ENCODE results near the gene ARPIN.
"Not testable (repeated sequence)": the region's sequence is repeated elsewhere in the genome, so short reads cannot be mapped to it uniquely, and the experiment has no call there.

The ARPIN gene

GRCh38 chr15:89885179-89885578 is 27.6 kb downstream of the ARPIN start:
- not testable (repeated sequence) for H3K27ac ChIP-seq

GRCh38 chr15:89883518-89883917 is 29.2 kb downstream of the ARPIN start:
- Histone ChIP-seq H3K4me3 (no peak overlapping the region), H3K27ac (no peak overlapping the region)

More at GRCh38 chr15:89885179-89885578, 27.6 kb downstream of the ARPIN start:
- H3K4me3 ChIP-seq = not testable (repeated sequence)

- no peak overlapping the region for H3K27ac ChIP-seq
- no peak overlapping the region for H3K4me3 ChIP-seq
These were observed 32.0 kb downstream of the ARPIN start for GRCh38 chr15:89880727-89881126.

- H3K27ac ChIP-seq = no peak overlapping the region
- no peak overlapping the region for H3K4me3 ChIP-seq
These were observed 34.4 kb downstream of the ARPIN start for GRCh38 chr15:89878323-89878722.

GRCh38 chr15:89877083-89877425 is 35.7 kb downstream of the ARPIN start:
- Histone ChIP-seq H3K4me3 (no peak overlapping the region), H3K27ac (peak overlapping the region in 1 of 21 experiments; percentile 55)

GRCh38 chr15:89876396-89877082 is 36.2 kb downstream of the ARPIN start:
- Histone ChIP-seq H3K4me3 (no peak overlapping the region), H3K27ac (peak overlapping the region in 1 of 21 experiments; percentile 55)

- no peak overlapping the region for H3K4me3 ChIP-seq
- H3K27ac ChIP-seq = peak overlapping the region in 1 of 21 experiments; percentile 19
These were observed 37.0 kb downstream of the ARPIN start for GRCh38 chr15:89875741-89876140.

- H3K27ac ChIP-seq = peak overlapping the region in 1 of 21 experiments; percentile 19
These were observed 37.7 kb downstream of the ARPIN start for GRCh38 chr15:89874926-89875564.

GRCh38 chr15:89870688-89871288 is 42.0 kb downstream of the ARPIN start:
- Histone ChIP-seq H3K27ac (no peak overlapping the region), H3K4me3 (no peak overlapping the region)

More at GRCh38 chr15:89874926-89875564, 37.7 kb downstream of the ARPIN start:
- no peak overlapping the region for H3K4me3 ChIP-seq

GRCh38 chr15:89870006-89870405 is 42.7 kb downstream of the ARPIN start:
- no peak overlapping the region for H3K4me3 ChIP-seq
- H3K27ac ChIP-seq = no peak overlapping the region

- not testable (repeated sequence) for H3K4me3 ChIP-seq, H3K27ac ChIP-seq
These were observed 43.3 kb downstream of the ARPIN start for GRCh38 chr15:89869490-89869889.

- Histone ChIP-seq H3K27ac (no peak overlapping the region), H3K4me3 (no peak overlapping the region)
These were observed 47.6 kb downstream of the ARPIN start for GRCh38 chr15:89864958-89865739.

GRCh38 chr15:89863918-89864317 is 48.8 kb downstream of the ARPIN start:
- H3K27ac ChIP-seq = no peak overlapping the region

GRCh38 chr15:89860891-89861290 is 51.9 kb downstream of the ARPIN start:
- no peak overlapping the region for H3K27ac ChIP-seq

More at GRCh38 chr15:89863918-89864317, 48.8 kb downstream of the ARPIN start:
- no peak overlapping the region for H3K4me3 ChIP-seq

GRCh38 chr15:89860431-89860830 is 52.3 kb downstream of the ARPIN start:
- H3K4me3 ChIP-seq = no peak overlapping the region
- no peak overlapping the region for H3K27ac ChIP-seq

More at GRCh38 chr15:89860891-89861290, 51.9 kb downstream of the ARPIN start:
- H3K4me3 ChIP-seq = no peak overlapping the region

- Histone ChIP-seq H3K27ac (no peak overlapping the region), H3K4me3 (no peak overlapping the region)
These were observed 53.9 kb downstream of the ARPIN start for GRCh38 chr15:89858661-89859458.

GRCh38 chr15:89857673-89858072 is 55.1 kb downstream of the ARPIN start:
- Histone ChIP-seq H3K4me3 (no peak overlapping the region), H3K27ac (no peak overlapping the region)

GRCh38 chr15:89855948-89856347 is 56.8 kb downstream of the ARPIN start:
- Histone ChIP-seq H3K27ac (no peak overlapping the region), H3K4me3 (no peak overlapping the region)

- not testable (repeated sequence) for H3K27ac ChIP-seq
These were observed 57.9 kb downstream of the ARPIN start for GRCh38 chr15:89854863-89855262.

More at GRCh38 chr15:89854863-89855262, 57.9 kb downstream of the ARPIN start:
- H3K4me3 ChIP-seq = not testable (repeated sequence)

Measured in skin epidermis (tissue), 12 donors.